ENCODE measurements around the gene CDK16.
"Not testable (repeated sequence)": the region's sequence is repeated elsewhere in the genome, so short reads cannot be mapped to it uniquely, and the experiment has no call there.

CDK16 gene

GRCh38 chrX:47257620-47258019 is 39.1 kb downstream of the CDK16 start:
- not testable (repeated sequence) for DNase-seq

GRCh38 chrX:47264483-47265173 is 46.1 kb downstream of the CDK16 start:
- no peak for DNase-seq

GRCh38 chrX:47266643-47267042 is 48.2 kb downstream of the CDK16 start:
- DNase-seq, result no peak

- DNase-seq, result no peak
These were observed 53.5 kb downstream of the CDK16 start for GRCh38 chrX:47272013-47272408.

- DNase-seq, result no peak
These were observed 54.7 kb downstream of the CDK16 start for GRCh38 chrX:47273011-47273730.

- DNase-seq, result no peak
These were observed 60.2 kb downstream of the CDK16 start for GRCh38 chrX:47278691-47279090.

Measured in bone marrow (tissue), 2 donors.